H1 (cell line): Measurements from ENCODE around the gene HSCB. TPM values are rescaled to one million over a fixed set of nuclear protein-coding genes. Genes with fewer than 3 reads are reported as not detected.

Source experiments
- CTCF ChIA-PET: fragments of 300-600 bp; sonication (Branson Sonifier 250); formaldehyde crosslinking; loops from one replicate; lab custom pipeline; 2021; ENCODE audit not compliant: partially characterized antibody; lab: Charles Lee
- POLR2A ChIA-PET: fragments of 300-600 bp; sonication (Branson Sonifier 250); formaldehyde crosslinking; loops from one replicate; lab custom pipeline; 2021; ENCODE audit warnings: inconsistent platforms; ENCODE audit not compliant: partially characterized antibody; lab: Charles Lee
- DNase-seq, 2 experiments: peaks; one replicate each; pipeline versions ENCODE4 v3.0.0 to v3.0.0-alpha.2; 2010 to 2022; ENCODE audit warnings: low spot score in 2 of 2, low read depth in 1 of 2, mixed read lengths in 1 of 2
- FAIRE-seq: peaks from 2 replicates; lab custom pipeline; 2011; peaks lifted over from hg19 to GRCh38; lab: Jason Lieb, UNC
- H2AFZ ChIP-seq: 2 replicates; pipeline ENCODE4 v1.8.1; 2012; ENCODE audit warnings: low read length, inconsistent platforms
- H2AK5ac ChIP-seq: 2 replicates; pipeline ENCODE4 v1.6.1; 2013; ENCODE audit warnings: low read depth, low read length
- H2BK120ac ChIP-seq: replicated peaks from 2 replicates; pipeline ENCODE3; 2013; ENCODE audit warnings: low read depth, low read length, inconsistent platforms
- H2BK12ac ChIP-seq: 2 replicates; pipeline ENCODE4 v1.6.1; 2013; ENCODE audit warnings: low read depth, low read length
- H2BK15ac ChIP-seq: 2 replicates; pipeline ENCODE4 v1.6.1; 2013; ENCODE audit warnings: low read length
- H2BK20ac ChIP-seq: 2 replicates; pipeline ENCODE4 v1.6.1; 2013; ENCODE audit warnings: low read length
- H2BK5ac ChIP-seq: 2 replicates; pipeline ENCODE4 v1.6.1; 2013; ENCODE audit warnings: low read depth, low read length
- H3K14ac ChIP-seq: 2 replicates; pipeline ENCODE4 v1.6.1; 2013; ENCODE audit warnings: inconsistent platforms; ENCODE audit not compliant: insufficient read length
- H3K18ac ChIP-seq: 2 replicates; pipeline ENCODE4 v1.6.1; 2013; ENCODE audit warnings: low read length; ENCODE audit errors: extremely low read depth
- H3K23ac ChIP-seq: 2 replicates; pipeline ENCODE4 v1.6.1; 2013; ENCODE audit warnings: inconsistent platforms; ENCODE audit not compliant: insufficient read length
- H3K23me2 ChIP-seq: 2 replicates; pipeline ENCODE4 v1.6.1; 2013; ENCODE audit warnings: low read depth, low read length
- H3K27ac ChIP-seq: 2 replicates; pipeline ENCODE4 v1.6.1; 2011; ENCODE audit warnings: low read depth, low read length, inconsistent platforms
- H3K27me3 ChIP-seq, 4 experiments: replicated peaks in 1 of 4; 1 replicate in 1 of 4; 2 replicates in 3 of 4; pipeline versions ENCODE4 v1.6.1 to v1.8.1; 2011 to 2013; ENCODE audit warnings: low read length in 3 of 4, mild to moderate bottlenecking in 3 of 4, inconsistent platforms in 2 of 4, mixed read lengths in 2 of 4, moderate library complexity in 1 of 4; ENCODE audit not compliant: control insufficient read depth in 3 of 4, insufficient read depth in 3 of 4; ENCODE audit errors: extremely low read depth in 1 of 4
- H3K36me3 ChIP-seq, 4 experiments: 2 replicates each; pipeline versions ENCODE4 v1.6.1 to v1.8.1; 2011 to 2013; ENCODE audit warnings: mild to moderate bottlenecking in 4 of 4, low read length in 3 of 4, moderate library complexity in 2 of 4, control low read depth in 1 of 4, inconsistent platforms in 1 of 4; ENCODE audit not compliant: insufficient read depth in 4 of 4, control insufficient read depth in 2 of 4
- H3K4ac ChIP-seq: replicated peaks from 2 replicates; pipeline ENCODE3; 2013; ENCODE audit warnings: low read length, low read depth, mixed read lengths, inconsistent platforms; ENCODE audit not compliant: insufficient read length
- H3K4me1 ChIP-seq, 4 experiments: replicated peaks in 1 of 4; 1 replicate in 1 of 4; 2 replicates in 3 of 4; pipeline versions ENCODE4 v1.6.1 to v1.8.1; 2011 to 2013; ENCODE audit warnings: low read length in 3 of 4, inconsistent platforms in 2 of 4, mixed read lengths in 1 of 4; ENCODE audit not compliant: insufficient read depth in 4 of 4, control insufficient read depth in 3 of 4
- H3K4me2 ChIP-seq, 2 experiments: 2 replicates each; pipeline versions ENCODE4 v1.6.1 to v1.8.1; 2011 to 2013; ENCODE audit warnings: low read depth in 2 of 2, low read length in 2 of 2, control low read depth in 1 of 2, inconsistent platforms in 1 of 2, mild to moderate bottlenecking in 1 of 2; ENCODE audit not compliant: insufficient read depth in 1 of 2
- H3K4me3 ChIP-seq, 4 experiments: fragments of 200-600, 300-600 bp in 1 of 4; sonication (generic), shearing (Covaris generic), sonication (Bioruptor Twin) in 1 of 4; 2 replicates each; pipeline versions ENCODE4 v1.5.1 to v1.8.1; 2011 to 2016; ENCODE audit warnings: low read length in 4 of 4, low read depth in 3 of 4, control low read depth in 2 of 4, inconsistent platforms in 2 of 4, mild to moderate bottlenecking in 2 of 4, mixed read lengths in 1 of 4, moderate library complexity in 1 of 4; ENCODE audit not compliant: insufficient read depth in 2 of 4; ENCODE audit errors: extremely low read depth in 1 of 4
- H3K56ac ChIP-seq: replicated peaks from 2 replicates; pipeline ENCODE3; 2013; ENCODE audit warnings: low read depth, mild to moderate bottlenecking, mixed read lengths, low read length, inconsistent platforms; ENCODE audit not compliant: insufficient read length
- H3K79me1 ChIP-seq: 2 replicates; pipeline ENCODE4 v1.6.1; 2013; ENCODE audit warnings: low read depth, low read length, control low read depth
- H3K79me2 ChIP-seq, 2 experiments: 2 replicates each; pipeline versions ENCODE4 v1.6.1 to v1.8.1; 2012 to 2013; ENCODE audit warnings: low read length in 2 of 2, mild to moderate bottlenecking in 2 of 2, inconsistent platforms in 1 of 2; ENCODE audit not compliant: insufficient read depth in 2 of 2, control insufficient read depth in 1 of 2
- H3K9ac ChIP-seq, 4 experiments: replicated peaks in 1 of 4; 1 replicate in 1 of 4; 2 replicates in 3 of 4; pipeline versions ENCODE4 v1.6.1 to v1.8.1; 2011 to 2013; ENCODE audit warnings: low read depth in 3 of 4, low read length in 3 of 4, control low read depth in 2 of 4, mild to moderate bottlenecking in 2 of 4, moderate library complexity in 2 of 4, inconsistent platforms in 1 of 4; ENCODE audit errors: extremely low read depth in 1 of 4
- H3K9me3 ChIP-seq, 2 experiments: 2 replicates each; pipeline versions ENCODE4 v1.6.1 to v1.8.1; 2012 to 2013; ENCODE audit warnings: mild to moderate bottlenecking in 2 of 2, moderate library complexity in 2 of 2, control low read depth in 1 of 2, inconsistent platforms in 1 of 2, low read depth in 1 of 2, low read length in 1 of 2, mixed read lengths in 1 of 2; ENCODE audit not compliant: insufficient read depth in 2 of 2
- H4K20me1 ChIP-seq, 2 experiments: replicated peaks in 1 of 2; 2 replicates each; pipeline versions ENCODE3 to v1.8.1; 2011 to 2013; ENCODE audit warnings: inconsistent platforms in 2 of 2, low read length in 2 of 2, mild to moderate bottlenecking in 1 of 2; ENCODE audit not compliant: insufficient read depth in 2 of 2, control insufficient read depth in 1 of 2
- H4K5ac ChIP-seq: 2 replicates; pipeline ENCODE4 v1.6.1; 2013; ENCODE audit warnings: low read length, low read depth, mixed read lengths, inconsistent platforms; ENCODE audit not compliant: insufficient read length
- H4K8ac ChIP-seq: 2 replicates; pipeline ENCODE4 v1.8.0; 2013; ENCODE audit warnings: mild to moderate bottlenecking, moderate library complexity, low read length, inconsistent platforms; ENCODE audit not compliant: insufficient read depth; ENCODE audit errors: extremely low read depth
- H4K91ac ChIP-seq: replicated peaks from 2 replicates; pipeline ENCODE3; 2013; ENCODE audit warnings: low read length, mixed read lengths, inconsistent platforms; ENCODE audit not compliant: insufficient read length
- BACH1 ChIP-seq: IDR thresholded peaks from 2 replicates; pipeline ENCODE4 v1.6.1; 2012; ENCODE audit warnings: low read length, improper control_type of control experiment
- CBX5 ChIP-seq: fragments of 300-800, 300-1000 bp; sonication (generic); IDR thresholded peaks from 2 replicates; pipeline ENCODE4 v1.7.1; 2016; ENCODE audit warnings: antibody characterized with exemption, low read length, low read depth
- CHD1 ChIP-seq: IDR thresholded peaks from 2 replicates; pipeline ENCODE4 v1.6.1; 2012; ENCODE audit warnings: low read depth, low read length, improper control_type of control experiment
- CREB1 ChIP-seq: IDR thresholded peaks from 2 replicates; pipeline ENCODE4 v1.6.1; 2012; ENCODE audit warnings: inconsistent platforms
- CTCF ChIP-seq, 3 experiments: IDR thresholded peaks; 1 replicate in 2 of 3; 2 replicates in 1 of 3; pipeline versions ENCODE4 v1.5.1 to v1.6.1; 2011; ENCODE audit warnings: low read length in 3 of 3, mild to moderate bottlenecking in 3 of 3, inconsistent platforms in 2 of 3, low read depth in 1 of 3, moderate library complexity in 1 of 3; ENCODE audit not compliant: insufficient read depth in 1 of 3; ENCODE audit errors: control extremely low read depth in 1 of 3
- MAX ChIP-seq: IDR thresholded peaks from 2 replicates; pipeline ENCODE4 v1.6.1; 2012; ENCODE audit warnings: inconsistent platforms
- POLR2A ChIP-seq, 2 experiments: IDR thresholded peaks; 1 replicate in 1 of 2; 2 replicates in 1 of 2; pipeline ENCODE4 v1.6.1; 2011; ENCODE audit warnings: low read depth in 2 of 2, low read length in 2 of 2, mild to moderate bottlenecking in 2 of 2; ENCODE audit errors: control extremely low read depth in 1 of 2
- POU5F1 ChIP-seq: IDR thresholded peaks from 2 replicates; pipeline ENCODE4 v1.6.1; 2011; ENCODE audit warnings: low read depth, mild to moderate bottlenecking, low read length, moderate library complexity
- RNF2 ChIP-seq: fragments of 200-900, 300-1000 bp; sonication (generic); IDR thresholded peaks from 2 replicates; pipeline ENCODE4 v1.7.1; 2016; ENCODE audit warnings: borderline replicate concordance, low read depth, mild to moderate bottlenecking, antibody characterized with exemption, low read length; ENCODE audit not compliant: poor library complexity, severe bottlenecking; ENCODE audit errors: missing control alignments
- SIN3A ChIP-seq, 2 experiments: IDR thresholded peaks in 1 of 2; conservative IDR thresholded peaks in 1 of 2; 2 replicates each; pipeline ENCODE4 v1.6.1; 2011 to 2012; ENCODE audit warnings: low read length in 2 of 2, improper control_type of control experiment in 1 of 2, low read depth in 1 of 2, mild to moderate bottlenecking in 1 of 2
- SIRT6 ChIP-seq: IDR thresholded peaks from one replicate; pipeline ENCODE4 v1.7.1; 2012; ENCODE audit warnings: low read length, inconsistent platforms
- TCF12 ChIP-seq: IDR thresholded peaks from 2 replicates; pipeline ENCODE4 v1.6.1; 2011; ENCODE audit warnings: low read depth, mild to moderate bottlenecking, low read length
- WGBS, 2 experiments: shearing (Covaris generic) in 1 of 2; methylation state at CpG; one replicate each; pipeline versions ENCODE4 v1.1.6 to v1.1.7; 2013 to 2015; ENCODE audit warnings: low lambda C conversion rate in 2 of 2, mixed read lengths in 2 of 2, inconsistent platforms in 1 of 2, low coverage in 1 of 2, missing lambda C conversion rate in 1 of 2; ENCODE audit not compliant: insufficient replicate concordance in 2 of 2, insufficient coverage in 1 of 2, insufficient read length in 1 of 2; ENCODE audit errors: extremely low coverage in 1 of 2, missing lambda C conversion rate in 1 of 2; 5-methylcytosine and 5-hydroxymethylcytosine counted together
- polyA plus RNA-seq, 7 experiments: library from polyadenylated mRNA; depleted of rRNA in 3 of 7; stranded (reverse) in 5 of 7; unstranded in 2 of 7; fragments of >200 nt in 5 of 7; fragments of 200-250 nt in 2 of 7; gene quantifications; 1 replicate in 5 of 7; 2 replicates in 1 of 7; 4 replicates in 1 of 7; pipeline versions ENCODE4 v1.2.1 to v1.2.3, GENCODE V29; 2011 to 2013; ENCODE audit warnings: missing spikeins in 2 of 7, mixed read lengths in 2 of 7
- total RNA-seq: library from RNA; stranded (reverse); fragmentation: NEBNext Ultra II Directional; extraction: Animal tissue kit (Norgen Biotek cat#: 25700); gene quantifications from 2 replicates; pipeline ENCODE4 v1.2.1, GENCODE V29; 2021

Gene HSCB
- total and polyA plus RNA-seq, 2 of the 8 experiments (the other 6 are each of a cell fraction or from before 2014, with no cell fraction given) = 14.7 to 16.6 TPM

GRCh38 chr22:28706845-28707244, 35.0 kb upstream of the HSCB start:
- no peak for FAIRE-seq
- H3K9me3 ChIP-seq = no peaks in the 10 kb centered on the region
- H3K18ac ChIP-seq = no peak overlapping the region
- ChIA-PET CTCF (interaction anchor here (1.8 kb wide), 1 partner anchor 106 kb away, joined by 4 read pairs; no protein-coding TSS in a partner anchor), POLR2A (interaction anchor here (0.6 to 1.3 kb wide), 2 partner anchors 8 to 10 kb away, joined by 3 read pairs; no protein-coding TSS in a partner anchor)
- no peak overlapping the region for H3K4ac ChIP-seq
- H3K4me2 ChIP-seq = no peak overlapping the region
- H4K91ac ChIP-seq = no peak overlapping the region
- no peak overlapping the region for H2BK5ac ChIP-seq
- H3K56ac ChIP-seq = no peak overlapping the region
- H2BK120ac ChIP-seq = no peak overlapping the region
- WGBS, 2 experiments = 93% methylated on average over 6 of the region's 6 CpGs; no CpG with 5 or more reads in 1 of the 2 experiments
- H2AFZ ChIP-seq = no peak overlapping the region
- no peaks in the 10 kb centered on the region for H3K79me1 ChIP-seq
- no peak overlapping the region for H2BK12ac ChIP-seq
- H3K4me3 ChIP-seq = no peak overlapping the region
- peaks cover 0 to 4% of the 10 kb centered on the region in 2 experiments for H4K20me1 ChIP-seq
- no peak overlapping the region for H2BK20ac ChIP-seq
- H3K4me1 ChIP-seq = no peaks in the 10 kb centered on the region
- no peaks in the 10 kb centered on the region for H3K79me2 ChIP-seq
- H3K14ac ChIP-seq = no peak overlapping the region
- no peak overlapping the region for H4K8ac ChIP-seq
- no peak overlapping the region for H4K5ac ChIP-seq
- H3K23me2 ChIP-seq = no peaks in the 10 kb centered on the region; the same call in 1 of the 2 replicates
- no peak overlapping the region for H3K27ac ChIP-seq
- no peak overlapping the region for H2BK15ac ChIP-seq
- DNase-seq = no peak
- no peak overlapping the region for H2AK5ac ChIP-seq
- H3K9ac ChIP-seq = no peak overlapping the region
- peaks cover 0 to 44% (median 18%) of the 10 kb centered on the region in 4 experiments; a peak in 5 of 8 replicates for H3K36me3 ChIP-seq
- H3K27me3 ChIP-seq = no peaks in the 10 kb centered on the region
- H3K23ac ChIP-seq = no peak overlapping the region
- TF ChIP-seq RNF2 (no peak), CTCF (IDR thresholded peaks at IDR 0.05; ENCODE audit: control extremely low read depth in 1 of 3, insufficient read depth in 1 of 3, low read depth in 1 of 3, low read length in 3 of 3) (no peak), POU5F1 (no peak), CREB1 (no peak), SIRT6 (no peak), CBX5 (no peak), TCF12 (no peak), SIN3A (conservative IDR thresholded peaks at IDR 0.05 in 1 of 2, IDR thresholded peaks at IDR 0.05 in 1 of 2; ENCODE audit: low read depth in 1 of 2, low read length in 2 of 2) (no peak), CHD1 (no peak), MAX (no peak), POLR2A (IDR thresholded peaks at IDR 0.05; ENCODE audit: control extremely low read depth in 1 of 2, low read depth in 2 of 2, low read length in 2 of 2) (no peak), BACH1 (no peak)
